H9 (cell line): ENCODE measurements around the gene SCGB1C1. TPM values are rescaled to one million over a fixed set of nuclear protein-coding genes. Genes with fewer than 3 reads are reported as not detected.

ENCODE experiments used
- DNase-seq: peaks from one replicate; pipeline ENCODE4 v3.0.0-alpha.2; 2017
- H2AFZ ChIP-seq: one replicate; pipeline ENCODE4 v1.6.1; 2013; ENCODE audit warnings: mild to moderate bottlenecking, low read length, control low read depth, moderate library complexity
- H2AK5ac ChIP-seq: 2 replicates; pipeline ENCODE4 v1.6.1; 2013; ENCODE audit warnings: low read length, control low read depth, mixed read lengths; ENCODE audit not compliant: insufficient read length
- H2BK120ac ChIP-seq: one replicate; pipeline ENCODE4 v1.6.1; 2013; ENCODE audit warnings: low read depth, mild to moderate bottlenecking, low read length, control low read depth, inconsistent platforms; ENCODE audit not compliant: poor library complexity, severe bottlenecking
- H2BK12ac ChIP-seq: 2 replicates; pipeline ENCODE4 v1.6.1; 2013; ENCODE audit warnings: low read length, control low read depth, mixed read lengths, low read depth; ENCODE audit not compliant: insufficient read length
- H2BK15ac ChIP-seq: 2 replicates; pipeline ENCODE4 v1.6.1; 2013; ENCODE audit warnings: low read depth, low read length, control low read depth
- H2BK20ac ChIP-seq: one replicate; pipeline ENCODE4 v1.6.1; 2013; ENCODE audit warnings: low read depth, mild to moderate bottlenecking, low read length, control low read depth, inconsistent platforms; ENCODE audit not compliant: poor library complexity, severe bottlenecking
- H2BK5ac ChIP-seq: 2 replicates; pipeline ENCODE4 v1.6.1; 2013; ENCODE audit warnings: low read length, control low read depth, mixed read lengths; ENCODE audit not compliant: insufficient read length
- H3K14ac ChIP-seq: 2 replicates; pipeline ENCODE4 v1.6.1; 2013; ENCODE audit warnings: low read length, control low read depth; ENCODE audit not compliant: insufficient read depth
- H3K18ac ChIP-seq: 2 replicates; pipeline ENCODE4 v1.6.1; 2013; ENCODE audit warnings: low read depth, mild to moderate bottlenecking, mixed read lengths, low read length, control low read depth; ENCODE audit not compliant: insufficient read length
- H3K23ac ChIP-seq: 2 replicates; pipeline ENCODE4 v1.6.1; 2013; ENCODE audit warnings: low read length, control low read depth, mixed read lengths, low read depth; ENCODE audit not compliant: insufficient read length
- H3K23me2 ChIP-seq: 2 replicates; pipeline ENCODE4 v1.6.1; 2013; ENCODE audit warnings: low read depth, mild to moderate bottlenecking, mixed read lengths, low read length, control low read depth; ENCODE audit not compliant: insufficient read length, poor library complexity, severe bottlenecking
- H3K27ac ChIP-seq: 2 replicates; pipeline ENCODE4 v1.5.1; 2013; ENCODE audit warnings: low read length, control low read depth, mixed read lengths, low read depth; ENCODE audit not compliant: insufficient read length
- H3K27me3 ChIP-seq: 2 replicates; pipeline ENCODE4 v1.6.1; 2013; ENCODE audit warnings: low read length, control low read depth, inconsistent platforms; ENCODE audit not compliant: insufficient read depth
- H3K4ac ChIP-seq: 2 replicates; pipeline ENCODE4 v1.6.1; 2013; ENCODE audit warnings: low read depth, mild to moderate bottlenecking, control low read depth, inconsistent platforms, low read length, moderate library complexity
- H3K4me1 ChIP-seq: 2 replicates; pipeline ENCODE4 v1.6.1; 2013; ENCODE audit warnings: low read length, control low read depth, inconsistent platforms; ENCODE audit not compliant: insufficient read depth
- H3K4me2 ChIP-seq: 2 replicates; pipeline ENCODE4 v1.6.1; 2013; ENCODE audit warnings: low read length, control low read depth, mixed read lengths; ENCODE audit not compliant: insufficient read length, insufficient read depth
- H3K56ac ChIP-seq: 2 replicates; pipeline ENCODE4 v1.6.1; 2013; ENCODE audit warnings: low read depth, mild to moderate bottlenecking, mixed read lengths, low read length, control low read depth; ENCODE audit not compliant: insufficient read length
- H3K79me1 ChIP-seq: 2 replicates; pipeline ENCODE4 v1.6.1; 2013; ENCODE audit warnings: low read depth, mild to moderate bottlenecking, moderate library complexity, low read length, control low read depth, inconsistent platforms; ENCODE audit not compliant: insufficient read depth, poor library complexity, severe bottlenecking
- H3K79me2 ChIP-seq: 2 replicates; pipeline ENCODE4 v1.6.1; 2013; ENCODE audit warnings: low read length, control low read depth, inconsistent platforms; ENCODE audit not compliant: insufficient read depth
- H3K9ac ChIP-seq: 2 replicates; pipeline ENCODE4 v1.6.1; 2013; ENCODE audit warnings: low read length, control low read depth, mixed read lengths; ENCODE audit not compliant: insufficient read length; ENCODE audit errors: extremely low read depth
- H3K9me3 ChIP-seq: one replicate; pipeline ENCODE4 v1.6.1; 2013; ENCODE audit warnings: low read depth, low read length, inconsistent platforms; ENCODE audit not compliant: control insufficient read depth
- H3T11ph ChIP-seq: one replicate; pipeline ENCODE4 v1.6.1; 2013; ENCODE audit warnings: mild to moderate bottlenecking, low read length, control low read depth, inconsistent platforms
- H4K20me1 ChIP-seq: one replicate; pipeline ENCODE4 v1.6.1; 2013; ENCODE audit not compliant: control insufficient read depth, insufficient read length, insufficient read depth
- H4K5ac ChIP-seq: 2 replicates; pipeline ENCODE4 v1.6.1; 2013; ENCODE audit warnings: low read depth, mild to moderate bottlenecking, mixed read lengths, low read length, control low read depth; ENCODE audit not compliant: insufficient read length
- H4K8ac ChIP-seq: replicated peaks from 2 replicates; pipeline ENCODE4 v1.6.1; 2013; ENCODE audit warnings: low read length, control low read depth, mixed read lengths, low read depth; ENCODE audit not compliant: insufficient read length
- H4K91ac ChIP-seq: 2 replicates; pipeline ENCODE4 v1.6.1; 2013; ENCODE audit warnings: low read depth, mild to moderate bottlenecking, moderate library complexity, mixed read lengths, low read length, control low read depth; ENCODE audit not compliant: insufficient read length
- H3K27ac Mint-ChIP-seq, 3 experiments: 2 replicates in 2 of 3; 3 replicates in 1 of 3; pipeline ENCODE4 v1.8.0; 2020 to 2021; ENCODE audit warnings: mixed read lengths in 3 of 3, mild to moderate bottlenecking in 1 of 3, moderate library complexity in 1 of 3
- H3K27me3 Mint-ChIP-seq: 2 replicates; pipeline ENCODE4 v1.8.0; 2021; ENCODE audit warnings: low read depth, mild to moderate bottlenecking, moderate library complexity, mixed read lengths
- H3K36me3 Mint-ChIP-seq, 3 experiments: 2 replicates in 2 of 3; 3 replicates in 1 of 3; pipeline ENCODE4 v1.8.0; 2020 to 2021; ENCODE audit warnings: low read depth in 3 of 3, mixed read lengths in 3 of 3; ENCODE audit not compliant: insufficient read depth in 1 of 3
- H3K4me1 Mint-ChIP-seq, 2 experiments: 2 replicates each; pipeline ENCODE4 v1.8.0; 2020; ENCODE audit warnings: mixed read lengths in 2 of 2
- H3K4me3 Mint-ChIP-seq, 2 experiments: 2 replicates in 1 of 2; 3 replicates in 1 of 2; pipeline ENCODE4 v1.8.0; 2020 to 2021; ENCODE audit warnings: mild to moderate bottlenecking in 2 of 2, mixed read lengths in 2 of 2, moderate library complexity in 1 of 2
- H3K9me3 Mint-ChIP-seq, 2 experiments: 2 replicates in 1 of 2; 3 replicates in 1 of 2; pipeline ENCODE4 v1.8.0; 2020; ENCODE audit warnings: mild to moderate bottlenecking in 2 of 2, mixed read lengths in 2 of 2, moderate library complexity in 1 of 2
- CTCF ChIP-seq: fragments of 200-600 bp; sonication (generic); conservative IDR thresholded peaks from 3 replicates; pipeline ENCODE4 v1.8.0; 2021; ENCODE audit warnings: antibody characterized with exemption, mild to moderate bottlenecking
- WGBS: extraction: QIAGEN DNeasy Blood & Tissue Kit; methylation state at CpG from one replicate; pipeline ENCODE4 v1.1.7; 2013; ENCODE audit warnings: missing lambda C conversion rate, low lambda C conversion rate, mixed read lengths; ENCODE audit not compliant: insufficient read length; ENCODE audit errors: extremely low coverage; 5-methylcytosine and 5-hydroxymethylcytosine counted together
- total RNA-seq: library from RNA; stranded (reverse); gene quantifications from 2 replicates; pipeline ENCODE4 v1.2.1, GENCODE V29; 2021

Gene SCGB1C1
- total RNA-seq, 1 experiment from 2014 or later: not detected

- Histone ChIP-seq H3K9me3 (no peaks in the 10 kb centered on the region), H4K5ac (no peak overlapping the region)
- DNase-seq: no peak
Observed at GRCh38 chr11:196786-197731, 4.2 kb downstream of the SCGB1C1 start.

More at GRCh38 chr11:196786-197731, 4.2 kb downstream of the SCGB1C1 start:
- H3K9ac ChIP-seq: no peak overlapping the region
- H2BK15ac ChIP-seq: no peak overlapping the region
- H4K20me1 ChIP-seq: no peaks in the 10 kb centered on the region
- no peak for TF ChIP-seq CTCF
- no peaks in the 10 kb centered on the region for H3K4me1 ChIP-seq
- no peak overlapping the region for H2BK20ac ChIP-seq
- no peak overlapping the region for H2BK5ac ChIP-seq
- H3K23ac ChIP-seq: no peak overlapping the region
- H2BK120ac ChIP-seq: no peak overlapping the region
- H3K4ac ChIP-seq: no peak overlapping the region
- H3K23me2 ChIP-seq: no peaks in the 10 kb centered on the region
- no peak overlapping the region for H4K91ac ChIP-seq
- no peak overlapping the region for H3K14ac ChIP-seq
- H3K9me3 Mint-ChIP-seq: peaks cover 0 to 8% of the 10 kb centered on the region in 2 experiments; a peak in 4 of 5 replicates
- peaks cover 3% of the 10 kb centered on the region for H3K27me3 Mint-ChIP-seq
- no peaks in the 10 kb centered on the region for H3K79me2 ChIP-seq
- H3K18ac ChIP-seq: no peak overlapping the region
- no peaks in the 10 kb centered on the region for H3K27me3 ChIP-seq
- no peak overlapping the region for H3K4me3 Mint-ChIP-seq
- no peaks in the 10 kb centered on the region for H3K4me1 Mint-ChIP-seq
- peaks cover 0 to 4% (median 0%) of the 10 kb centered on the region in 3 experiments; a peak in 3 of 7 replicates for H3K36me3 Mint-ChIP-seq
- H3K56ac ChIP-seq: no peak overlapping the region
- no peaks in the 10 kb centered on the region for H3K79me1 ChIP-seq
- no peak overlapping the region for H4K8ac ChIP-seq
- no peak overlapping the region for H3K4me2 ChIP-seq
- no peak overlapping the region for H3T11ph ChIP-seq
- H2AFZ ChIP-seq: no peak overlapping the region
- H3K27ac Mint-ChIP-seq: no peak overlapping the region
- WGBS: no CpG with 5 or more reads among the region's 23 CpGs
- H2AK5ac ChIP-seq: no peak overlapping the region
- no peak overlapping the region for H3K27ac ChIP-seq
- H2BK12ac ChIP-seq: no peak overlapping the region
